Endothelial cell (in vitro differentiated cells): ENCODE results near the gene TTI1. TPM values are rescaled to one million over a fixed set of nuclear protein-coding genes. Genes with fewer than 3 reads are reported as not detected.

Source experiments
- DNase-seq: peaks from one replicate; pipeline ENCODE4 v3.0.0; 2021; ENCODE audit warnings: low spot score
- H3K27ac Mint-ChIP-seq: one replicate; pipeline ENCODE4 v1.8.0; 2021; ENCODE audit warnings: mixed read lengths, inconsistent platforms; ENCODE audit not compliant: unreplicated experiment
- H3K27me3 Mint-ChIP-seq: one replicate; pipeline ENCODE4 v1.8.0; 2021; ENCODE audit warnings: mild to moderate bottlenecking, moderate library complexity, mixed read lengths, inconsistent platforms; ENCODE audit not compliant: unreplicated experiment
- H3K36me3 Mint-ChIP-seq: one replicate; pipeline ENCODE4 v1.8.0; 2021; ENCODE audit warnings: mild to moderate bottlenecking, low read depth, mixed read lengths, inconsistent platforms; ENCODE audit not compliant: unreplicated experiment
- H3K4me1 Mint-ChIP-seq: one replicate; pipeline ENCODE4 v1.8.0; 2021; ENCODE audit warnings: mild to moderate bottlenecking, mixed read lengths, inconsistent platforms; ENCODE audit not compliant: unreplicated experiment
- H3K4me3 Mint-ChIP-seq: one replicate; pipeline ENCODE4 v1.8.0; 2021; ENCODE audit warnings: mild to moderate bottlenecking, mixed read lengths, inconsistent platforms; ENCODE audit not compliant: unreplicated experiment
- H3K9me3 Mint-ChIP-seq: one replicate; pipeline ENCODE4 v1.8.0; 2021; ENCODE audit warnings: mixed read lengths, inconsistent platforms; ENCODE audit not compliant: unreplicated experiment
- CTCF ChIP-seq: fragments of 200-600 bp; sonication (generic); IDR thresholded peaks from one replicate; pipeline ENCODE4 v1.5.0; 2021; ENCODE audit warnings: antibody characterized with exemption; ENCODE audit not compliant: unreplicated experiment
- total RNA-seq: library from RNA; stranded (reverse); fragmentation: NEBNext Ultra II Directional; extraction: Animal tissue kit (Norgen Biotek cat#: 25700); gene quantifications from one replicate; pipeline ENCODE4 v1.2.1, GENCODE V29; 2021; ENCODE audit not compliant: unreplicated experiment

TTI1 gene
- total RNA-seq, 1 donor from 2014 or later: 31.9 TPM

- Mint-ChIP-seq H3K27ac (no peak overlapping the region), H3K27me3 (no peaks in the 10 kb centered on the region), H3K9me3 (no peaks in the 10 kb centered on the region), H3K36me3 (peaks cover 8% of the 10 kb centered on the region), H3K4me3 (no peak overlapping the region), H3K4me1 (no peaks in the 10 kb centered on the region)
- no peak for TF ChIP-seq CTCF
- no peak for DNase-seq
Observed at GRCh38 chr20:37983286-37983685, 50.0 kb downstream of the TTI1 start.

- H3K9me3 Mint-ChIP-seq: no peaks in the 10 kb centered on the region
- no peak for DNase-seq
- no peak overlapping the region for H3K4me3 Mint-ChIP-seq
- no peak for TF ChIP-seq CTCF
- H3K36me3 Mint-ChIP-seq: peaks cover 8% of the 10 kb centered on the region
- H3K4me1 Mint-ChIP-seq: peaks cover 10% of the 10 kb centered on the region
- no peak overlapping the region for H3K27ac Mint-ChIP-seq
- H3K27me3 Mint-ChIP-seq: peaks cover 4% of the 10 kb centered on the region
Observed at GRCh38 chr20:37981568-37981967, 51.7 kb downstream of the TTI1 start.

GRCh38 chr20:37980876-37981275 lies 52.4 kb downstream of the TTI1 start:
- peaks cover 13% of the 10 kb centered on the region for H3K4me1 Mint-ChIP-seq
- H3K9me3 Mint-ChIP-seq: no peaks in the 10 kb centered on the region
- no peak overlapping the region for H3K27ac Mint-ChIP-seq
- peaks cover 8% of the 10 kb centered on the region for H3K36me3 Mint-ChIP-seq
- H3K27me3 Mint-ChIP-seq: peaks cover 4% of the 10 kb centered on the region
- H3K4me3 Mint-ChIP-seq: no peak overlapping the region
- no peak for TF ChIP-seq CTCF
- no peak for DNase-seq

GRCh38 chr20:37980383-37980782 lies 52.9 kb downstream of the TTI1 start:
- Mint-ChIP-seq H3K27ac (no peak overlapping the region), H3K4me1 (peaks cover 13% of the 10 kb centered on the region), H3K27me3 (peaks cover 4% of the 10 kb centered on the region), H3K36me3 (peaks cover 8% of the 10 kb centered on the region), H3K9me3 (no peaks in the 10 kb centered on the region), H3K4me3 (no peak overlapping the region)
- DNase-seq: no peak
- no peak for TF ChIP-seq CTCF

GRCh38 chr20:37979021-37979985 lies 54.0 kb downstream of the TTI1 start:
- Mint-ChIP-seq H3K4me3 (no peak overlapping the region), H3K36me3 (peaks cover 4% of the 10 kb centered on the region), H3K9me3 (no peaks in the 10 kb centered on the region), H3K27ac (no peak overlapping the region), H3K4me1 (peaks cover 13% of the 10 kb centered on the region), H3K27me3 (peaks cover 4% of the 10 kb centered on the region)
- no peak for TF ChIP-seq CTCF
- no peak for DNase-seq
